Jurkat, Clone E6-1 (cell line): Measurements from ENCODE around the gene OR51T1.

ENCODE experiments used
- DNase-seq: peaks from one replicate; pipeline ENCODE4 v3.0.0-alpha.2; 2011; ENCODE audit warnings: low read depth, low spot score
- H3K4me3 ChIP-seq: 2 replicates; pipeline ENCODE4 v1.5.1; 2011; ENCODE audit warnings: mild to moderate bottlenecking, low read length, control low read depth, moderate library complexity

The OR51T1 gene

DNA sequence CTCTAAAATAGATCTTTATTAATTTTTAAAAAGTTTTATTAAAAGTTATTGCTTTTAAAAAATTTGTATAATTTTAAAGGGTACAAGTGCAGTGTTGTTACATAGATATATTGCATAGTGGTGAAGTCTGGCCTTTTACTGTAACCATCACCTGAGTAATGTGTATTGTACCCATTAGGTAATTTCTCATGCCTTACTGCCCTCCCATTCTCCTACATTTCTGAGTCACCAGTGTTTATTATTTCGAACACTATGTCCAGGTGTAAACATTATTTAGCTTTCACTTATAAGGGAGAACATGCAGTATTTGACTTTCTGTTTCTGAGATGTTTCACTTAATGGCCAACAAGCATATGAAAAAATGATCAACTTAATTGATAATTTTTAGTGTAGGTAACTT is 40.1 kb downstream of the OR51T1 start:
- DNase-seq = no peak
- H3K4me3 ChIP-seq = no peak overlapping the region

DNA sequence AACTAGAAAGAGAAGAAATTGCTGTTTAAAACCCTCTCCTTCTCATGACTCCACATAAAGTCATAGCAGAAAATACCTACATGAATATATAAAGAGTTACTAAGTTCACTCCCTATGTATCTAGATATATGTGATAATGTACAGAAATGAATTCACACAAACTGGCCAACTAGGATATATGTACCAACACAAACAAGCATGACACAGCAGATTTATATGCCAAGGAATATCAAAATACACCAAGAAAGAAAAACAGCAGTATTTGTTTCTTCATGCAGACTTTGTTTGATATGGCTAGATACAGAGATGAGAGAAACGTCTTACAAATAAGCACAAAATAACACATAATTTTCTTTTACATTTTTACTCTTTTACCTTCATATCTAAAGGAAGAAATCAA is 40.6 kb downstream of the OR51T1 start:
- no peak overlapping the region for H3K4me3 ChIP-seq
- DNase-seq = no peak

DNA sequence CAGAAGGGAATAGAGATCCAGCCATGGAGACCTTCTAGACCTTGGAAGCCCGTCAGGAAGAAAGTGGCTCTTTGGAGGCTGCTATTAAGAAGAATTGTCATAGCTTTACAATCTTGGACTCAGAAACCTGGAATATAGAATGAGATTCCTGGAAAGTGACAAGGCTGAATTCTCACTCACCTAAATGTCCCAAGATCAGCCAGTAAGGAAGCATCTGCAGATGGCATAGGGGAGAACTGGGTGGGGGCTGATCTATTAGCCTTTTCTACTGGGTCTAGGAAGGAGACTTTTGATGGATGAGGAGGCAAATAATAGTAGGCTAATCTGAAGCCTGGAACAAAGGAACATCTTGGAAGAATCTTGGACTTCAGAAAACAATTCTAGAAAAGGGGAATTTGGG is 42.5 kb downstream of the OR51T1 start, which contains the start of gene OR51G1:
Gene OR51G1, minus strand, starts transcription at position 101 of the 400 bp plus-strand sequence. Its CDS starts 0 bp downstream, at position 101.
- H3K4me3 ChIP-seq = no peak within 1 kb of the TSS
- no peak for DNase-seq

DNA sequence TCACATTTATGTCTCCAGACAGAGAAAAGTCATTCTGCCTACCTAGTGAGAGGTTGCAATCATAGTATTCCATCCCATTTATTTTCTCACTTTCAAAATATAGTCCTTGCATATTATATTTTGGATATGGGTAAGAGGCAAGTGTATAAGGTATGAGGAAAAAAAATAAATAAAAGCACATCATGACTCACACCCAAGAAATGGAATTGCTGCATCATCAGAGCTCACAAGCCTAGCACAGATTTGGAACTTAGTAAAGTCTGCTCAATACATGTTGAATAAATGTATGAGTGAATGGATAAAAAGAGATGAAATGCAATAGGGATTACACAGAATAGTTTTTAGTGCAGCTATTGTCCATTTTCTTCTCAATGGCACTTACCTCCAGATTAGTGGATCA is 44.9 kb downstream of the OR51T1 start:
- no peak overlapping the region for H3K4me3 ChIP-seq
- no peak for DNase-seq
